ENCODE measurements around the gene ATP9A.

GRCh38 chr20:51560550-51561307 is 207.5 kb downstream of the ATP9A start:
- TF ChIP-seq CTCF (IDR thresholded peaks at IDR 0.05) (no peak), POLR2A (IDR thresholded peaks at IDR 0.05) (no peak)
